Measurements from ENCODE around the gene TPP1.
A peak's percentile ranks its signal among the peaks of the same experiment; 100 is the strongest.

Gene TPP1

GRCh38 chr11:6619004-6619745, at the start of gene TPP1:
TPP1 (minus strand) TSS chr11:6619422; CDS start chr11:6619400, 22 bp downstream.
- peak; percentile 84 to 85 for DNase-seq (ENCODE audit: low read depth in 2 of 2)

GRCh38 chr11:6667733-6668374, 48.6 kb upstream of the TPP1 start:
- no peak for DNase-seq (ENCODE audit: low read depth in 2 of 2)

GRCh38 chr11:6666302-6667183, 47.3 kb upstream of the TPP1 start:
- DNase-seq (ENCODE audit: low read depth in 2 of 2) = no peak

DNA sequence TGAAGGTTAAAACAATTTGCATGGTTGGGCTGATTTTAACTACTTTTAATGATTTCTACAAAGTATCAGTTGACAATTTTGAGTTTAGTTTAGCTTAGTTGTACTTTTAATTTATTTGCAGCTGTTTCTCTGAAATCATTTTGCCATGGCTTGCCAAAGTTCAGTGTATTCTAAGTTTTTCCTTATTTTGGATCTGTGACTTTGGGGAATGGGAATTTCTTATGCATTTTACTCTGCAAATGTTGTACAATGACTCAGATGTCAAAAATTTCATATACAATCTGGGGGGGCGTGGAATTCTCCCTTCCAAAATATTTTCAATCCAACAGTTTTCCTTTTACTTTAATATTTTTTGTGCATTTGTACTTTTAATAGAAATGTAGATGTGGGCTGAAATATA, 45.3 kb upstream of the TPP1 start:
- no peak for DNase-seq (ENCODE audit: low read depth in 2 of 2)

GRCh38 chr11:6663794-6664469, 44.7 kb upstream of the TPP1 start:
- DNase-seq (ENCODE audit: low read depth in 2 of 2) = no peak

DNA sequence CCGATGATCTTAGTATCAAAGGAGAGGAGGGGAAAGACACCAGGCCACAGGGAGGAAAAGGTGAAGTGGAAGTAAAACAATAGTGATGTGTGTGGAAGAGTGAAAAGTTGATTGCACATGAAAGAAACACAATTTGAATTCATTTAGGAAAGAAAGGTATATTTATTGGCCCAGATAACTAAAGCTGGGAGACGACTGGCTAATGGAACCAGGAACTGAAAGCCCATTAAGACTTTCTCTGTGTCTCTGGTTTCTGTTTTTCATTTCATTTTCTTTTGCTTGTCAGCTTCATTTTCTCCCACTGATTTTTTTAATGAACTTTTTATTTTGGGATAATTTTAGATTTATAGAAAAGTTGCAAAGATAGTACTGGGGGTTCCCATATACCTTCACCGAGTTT, 41.5 kb upstream of the TPP1 start:
- no peak for DNase-seq (ENCODE audit: low read depth in 2 of 2)

DNA sequence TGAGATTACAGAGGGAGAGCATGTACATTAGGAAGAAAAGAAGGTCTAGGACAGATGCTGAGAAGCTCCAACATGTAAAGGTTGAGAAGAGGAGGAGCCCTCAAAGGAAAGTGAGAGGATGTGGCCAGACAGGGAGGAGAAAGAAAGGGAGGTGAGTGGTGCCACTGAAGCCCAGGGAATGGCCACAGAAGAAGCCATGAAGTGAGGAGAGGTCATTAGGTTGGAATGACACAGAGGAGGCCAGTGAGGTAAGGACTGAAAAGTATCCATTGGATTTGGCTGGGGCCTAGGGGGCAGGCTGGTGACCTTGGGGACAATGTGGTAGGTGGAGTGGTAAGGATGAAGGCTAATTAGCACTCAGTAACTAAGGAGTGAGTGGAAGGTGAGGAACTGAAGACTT, 39.4 kb upstream of the TPP1 start:
- DNase-seq (ENCODE audit: low read depth in 2 of 2) = no peak

DNA sequence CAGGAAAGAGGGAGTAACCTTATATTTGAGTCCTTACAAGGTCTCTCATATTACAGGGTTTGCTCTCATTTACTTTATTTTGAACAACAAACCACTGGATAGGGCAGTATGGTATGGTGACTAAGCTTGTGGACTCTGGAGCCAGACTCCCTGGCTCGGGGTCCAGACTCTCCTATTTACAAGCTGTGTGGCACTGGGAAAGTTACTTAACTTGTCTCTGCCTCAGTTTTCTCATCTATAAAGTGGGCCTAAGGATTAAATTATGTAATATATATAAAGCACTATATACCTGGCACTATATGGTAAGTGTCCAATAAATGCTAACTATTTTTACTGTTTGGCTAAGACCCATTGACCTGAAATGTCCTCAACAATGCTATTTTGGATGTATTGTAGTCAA, 38.1 kb upstream of the TPP1 start:
- DNase-seq (ENCODE audit: low read depth in 2 of 2) = no peak

DNA sequence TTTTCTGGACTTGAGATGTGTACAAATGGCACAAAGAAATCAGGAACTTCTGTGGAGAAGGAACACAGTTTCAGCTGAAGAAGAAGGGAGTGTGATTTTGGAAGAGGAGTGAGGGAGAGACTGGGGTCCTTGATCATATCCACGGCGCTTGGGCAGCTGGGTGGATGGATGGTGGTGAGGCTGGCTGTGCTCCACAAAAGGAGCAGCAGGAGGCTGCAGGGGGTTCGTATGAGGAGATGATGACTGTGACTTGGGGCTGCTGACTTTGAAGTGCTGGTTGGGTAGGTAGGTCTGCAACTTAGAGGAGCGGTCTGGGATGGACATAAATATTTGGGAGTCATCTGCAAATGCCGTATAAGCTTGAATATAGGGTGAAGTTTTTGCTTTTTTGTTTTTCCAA, 37.7 kb upstream of the TPP1 start:
- DNase-seq (ENCODE audit: low read depth in 2 of 2) = no peak

GRCh38 chr11:6656584-6656915, 37.3 kb upstream of the TPP1 start:
- DNase-seq (ENCODE audit: low read depth in 2 of 2) = no peak

DNA sequence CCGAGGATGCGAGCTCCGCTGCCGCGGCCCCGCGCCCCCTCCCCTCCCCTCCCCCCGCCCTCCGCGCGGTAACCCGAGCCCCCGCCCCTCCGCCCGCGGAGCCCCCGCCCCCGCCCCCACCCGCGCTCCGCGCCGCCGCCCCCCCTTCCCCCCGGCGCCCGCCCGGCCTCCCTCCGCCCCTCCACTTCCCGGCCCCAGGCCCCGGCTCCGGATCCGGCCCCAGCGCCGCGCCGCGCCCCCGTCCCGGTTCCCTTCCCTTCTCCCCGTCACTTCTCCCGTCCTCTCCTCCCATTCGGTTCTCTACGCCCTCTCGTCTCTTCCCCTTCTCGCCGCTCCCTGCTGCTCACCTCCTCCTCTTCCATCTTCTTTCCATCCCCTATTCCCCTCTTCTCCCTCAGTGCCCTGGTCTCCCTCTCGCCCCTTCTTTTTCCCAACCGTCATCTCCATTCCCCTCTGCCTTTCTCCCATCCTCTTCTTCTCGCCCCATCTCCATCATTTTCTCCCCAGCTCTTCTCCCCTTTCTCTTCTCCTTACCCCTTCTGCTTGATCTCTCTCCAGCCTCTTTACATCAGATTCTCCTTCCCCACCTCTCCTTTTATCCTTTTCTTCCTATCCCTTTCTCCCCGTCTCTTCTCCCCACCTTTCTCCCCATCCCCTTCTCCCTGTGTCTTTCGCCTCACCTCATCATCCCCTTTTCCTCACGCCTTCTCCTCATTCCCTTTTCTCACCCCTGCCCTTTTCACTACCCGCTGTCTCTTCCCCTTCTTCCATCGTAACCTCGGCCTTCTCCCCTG, 36.8 kb upstream of the TPP1 start, which contains the start of gene DCHS1:
TSS of gene DCHS1 (minus strand) at position 20 of the 794 bp plus-strand sequence. CDS start 14,196 bp downstream, outside the sequence.
- no peak for DNase-seq (ENCODE audit: low read depth in 2 of 2)

- DNase-seq (ENCODE audit: low read depth in 2 of 2) = peak in 1 of 2 donors; percentile 13
Measured at GRCh38 chr11:6655020-6655789, 36.0 kb upstream of the TPP1 start.

- no peak for DNase-seq (ENCODE audit: low read depth in 2 of 2)
Measured at GRCh38 chr11:6654281-6655019, 35.2 kb upstream of the TPP1 start.

GRCh38 chr11:6653656-6654055, 34.4 kb upstream of the TPP1 start:
- no peak for DNase-seq (ENCODE audit: low read depth in 2 of 2)

- DNase-seq (ENCODE audit: low read depth in 2 of 2) = no peak
Measured at GRCh38 chr11:6653097-6653496, 33.9 kb upstream of the TPP1 start.

GRCh38 chr11:6652182-6652581, 33.0 kb upstream of the TPP1 start:
- no peak for DNase-seq (ENCODE audit: low read depth in 2 of 2)

- peak in 1 of 2 donors; percentile 44 for DNase-seq (ENCODE audit: low read depth in 2 of 2)
Measured at GRCh38 chr11:6650980-6651379, 31.8 kb upstream of the TPP1 start.

- no peak for DNase-seq (ENCODE audit: low read depth in 2 of 2)
Measured at GRCh38 chr11:6650104-6650503, 30.9 kb upstream of the TPP1 start.

GRCh38 chr11:6648501-6648900, 29.3 kb upstream of the TPP1 start:
- DNase-seq (ENCODE audit: low read depth in 2 of 2) = no peak

GRCh38 chr11:6647836-6648235, 28.6 kb upstream of the TPP1 start:
- no peak for DNase-seq (ENCODE audit: low read depth in 2 of 2)

Data from activated CD8-positive, alpha-beta memory T cell treated with anti-CD3 and anti-CD28 coated beads for 4 hours (primary cell).